GM12875 (cell line): ENCODE results near the gene PPP1R16B.

Source experiments
- H3K4me3 ChIP-seq: one replicate; pipeline ENCODE4 v1.5.1; 2011; ENCODE audit warnings: low read depth, low read length, control low read depth
- CTCF ChIP-seq: IDR thresholded peaks from 2 replicates; pipeline ENCODE4 v1.5.1; 2011; ENCODE audit warnings: low read depth, mild to moderate bottlenecking, control low read depth, inconsistent platforms, low read length, moderate library complexity, borderline replicate concordance; ENCODE audit not compliant: insufficient read depth

Gene PPP1R16B

GRCh38 chr20:38840894-38841470, 35.5 kb downstream of the PPP1R16B start:
- no peak for TF ChIP-seq CTCF
- H3K4me3 ChIP-seq, result no peak overlapping the region

GRCh38 chr20:38841570-38841969, 36.1 kb downstream of the PPP1R16B start:
- no peak overlapping the region for H3K4me3 ChIP-seq
- no peak for TF ChIP-seq CTCF

DNA sequence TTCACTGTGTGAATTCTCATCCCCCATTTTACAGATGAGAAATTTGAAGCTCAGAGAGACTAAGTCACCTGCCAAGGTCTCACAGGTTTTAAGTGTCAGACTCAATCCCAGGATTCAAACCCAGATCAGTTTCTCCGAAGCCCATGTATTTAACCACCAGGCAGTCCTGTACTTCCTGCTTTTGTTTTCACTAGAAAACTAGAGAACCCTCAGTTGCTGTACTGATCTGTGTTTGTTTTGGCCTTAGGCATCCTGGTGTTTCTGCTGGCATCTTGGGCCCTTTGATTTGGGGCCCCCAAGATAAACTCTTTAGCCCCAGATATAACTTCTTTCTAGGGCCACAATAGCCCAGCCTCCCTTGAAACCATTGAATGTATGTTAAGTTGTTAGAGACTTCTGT, 36.5 kb downstream of the PPP1R16B start:
- H3K4me3 ChIP-seq, result no peak overlapping the region
- TF ChIP-seq CTCF, result no peak

DNA sequence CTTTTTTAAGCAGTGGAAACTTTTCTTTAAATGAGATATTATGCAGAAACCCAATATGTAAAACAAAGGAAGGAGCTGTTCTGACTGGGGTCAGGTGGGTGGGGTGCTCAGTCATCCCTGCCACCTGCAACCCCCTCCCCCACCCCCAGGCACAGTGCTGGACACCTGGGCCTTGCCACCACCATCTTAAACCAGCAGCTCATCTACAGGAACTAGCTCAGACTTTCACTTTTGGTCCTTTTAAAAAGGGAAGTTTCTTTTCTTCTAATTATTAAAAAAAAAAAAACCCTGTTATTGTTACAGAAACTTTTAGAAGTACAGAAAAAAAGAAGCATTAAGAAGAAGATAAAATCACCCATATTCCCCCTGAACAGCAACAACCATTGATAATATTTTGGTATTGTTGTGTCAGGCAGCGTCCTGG, 37.1 kb downstream of the PPP1R16B start:
- no peak for TF ChIP-seq CTCF
- no peak overlapping the region for H3K4me3 ChIP-seq

- no peak for TF ChIP-seq CTCF
- H3K4me3 ChIP-seq, result no peak overlapping the region
These were observed 37.8 kb downstream of the PPP1R16B start for GRCh38 chr20:38843346-38843745.

- no peak overlapping the region for H3K4me3 ChIP-seq
- TF ChIP-seq CTCF, result no peak
These were observed 39.5 kb downstream of the PPP1R16B start for GRCh38 chr20:38844963-38845362.

- no peak for TF ChIP-seq CTCF
- no peak overlapping the region for H3K4me3 ChIP-seq
These were observed 42.3 kb downstream of the PPP1R16B start for GRCh38 chr20:38847840-38848239.
